Fibroblast of pulmonary artery (primary cell): ENCODE results near the gene PHPT1.

Source experiments
- DNase-seq: peaks from one replicate; pipeline ENCODE4 v3.0.0-alpha.2; 2010; ENCODE audit warnings: low read depth
- H3K4me3 ChIP-seq: replicated peaks from 2 replicates; pipeline ENCODE4 v1.5.1; 2011; ENCODE audit warnings: low read depth, mild to moderate bottlenecking, control low read depth, low read length, moderate library complexity
- CTCF ChIP-seq: IDR thresholded peaks from 2 replicates; pipeline ENCODE4 v1.5.1; 2011; ENCODE audit warnings: mild to moderate bottlenecking, control low read depth, low read length, inconsistent platforms; ENCODE audit errors: missing control alignments

Gene PHPT1

GRCh38 chr9:136824496-136825225, 24.5 kb upstream of the PHPT1 start:
- DNase-seq, result no peak
- TF ChIP-seq CTCF, result no peak
- H3K4me3 ChIP-seq, result no peak overlapping the region

GRCh38 chr9:136825295-136826187, 23.7 kb upstream of the PHPT1 start:
- no peak for TF ChIP-seq CTCF
- no peak overlapping the region for H3K4me3 ChIP-seq
- DNase-seq, result no peak

- DNase-seq, result no peak
- no peak overlapping the region for H3K4me3 ChIP-seq
- TF ChIP-seq CTCF, result no peak
Measured at GRCh38 chr9:136826188-136826541, 23.0 kb upstream of the PHPT1 start.

- H3K4me3 ChIP-seq, result no peak overlapping the region
- no peak for TF ChIP-seq CTCF
Measured at GRCh38 chr9:136826703-136827582, 22.3 kb upstream of the PHPT1 start.

GRCh38 chr9:136827794-136828473, 21.3 kb upstream of the PHPT1 start:
- no peak overlapping the region for H3K4me3 ChIP-seq
- no peak for DNase-seq
- no peak for TF ChIP-seq CTCF

More at GRCh38 chr9:136826703-136827582, 22.3 kb upstream of the PHPT1 start:
- no peak for DNase-seq

GRCh38 chr9:136828474-136829140, 20.6 kb upstream of the PHPT1 start:
- H3K4me3 ChIP-seq, result no peak overlapping the region
- TF ChIP-seq CTCF, result no peak
- no peak for DNase-seq
